ENCODE measurements around the gene CARMIL1. TPM values are rescaled to one million over a fixed set of nuclear protein-coding genes. Genes with fewer than 3 reads are reported as not detected.

Gene CARMIL1
- total RNA-seq, 1 experiment from 2014 or later, result 25.2 TPM

DNA sequence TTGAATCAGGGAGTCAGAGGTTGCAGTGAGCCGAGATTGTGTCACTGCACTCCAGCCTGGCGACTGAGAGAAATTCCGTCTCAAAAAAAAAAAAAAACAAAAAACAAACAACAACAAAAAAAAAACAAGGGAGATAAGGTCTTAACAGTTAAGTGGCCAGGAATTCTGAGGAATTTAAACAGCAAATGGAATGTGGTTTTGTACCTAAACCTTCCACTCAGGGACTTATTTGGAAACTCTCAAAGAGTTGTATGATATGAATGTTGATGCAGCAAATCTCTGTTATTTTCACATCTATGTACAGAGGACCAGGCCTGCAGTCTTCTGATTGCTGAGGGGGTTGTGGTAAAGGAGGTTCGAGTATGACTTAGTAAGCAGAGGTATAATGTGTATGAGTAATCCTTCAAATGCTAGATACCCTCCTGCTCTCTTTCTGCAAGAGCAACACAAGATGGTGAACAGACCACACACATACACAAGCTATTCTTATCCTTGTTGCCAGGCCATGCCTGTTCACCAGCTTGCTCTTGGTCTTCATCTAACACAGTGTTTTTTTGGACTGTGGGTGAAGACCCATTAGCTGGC is 197.9 kb downstream of the CARMIL1 start:
- POLR2A ChIA-PET, result interaction anchor here (0.7 to 1.7 kb wide), 2 partner anchors 13 to 23 kb away, joined by 3 to 7 read pairs; no protein-coding TSS in a partner anchor
- DNase-seq (ENCODE audit: unreplicated experiment), result peak; percentile 24
- Mint-ChIP-seq H3K4me3 (ENCODE audit: unreplicated experiment) (no peak overlapping the region), H3K4me1 (ENCODE audit: insufficient read depth, unreplicated experiment) (peaks cover 12% of the 10 kb centered on the region), H3K27ac (ENCODE audit: low read depth, unreplicated experiment) (no peak overlapping the region), H3K36me3 (ENCODE audit: insufficient read depth, unreplicated experiment) (peaks cover 18% of the 10 kb centered on the region), H3K27me3 (ENCODE audit: insufficient read depth, unreplicated experiment) (no peaks in the 10 kb centered on the region), H3K9me3 (ENCODE audit: unreplicated experiment) (no peaks in the 10 kb centered on the region)
- CTCF ChIA-PET, result interaction anchor here (0.6 to 1.8 kb wide), 7 partner anchors 13 to 235 kb away, joined by 3 to 9 read pairs (median 4); no protein-coding TSS in a partner anchor
- intact Hi-C loops (cut with micrococcal nuclease), result no loop called here
- no TSS peak for BruUV-seq (replicated peaks)
- TF ChIP-seq, protein P1, sequence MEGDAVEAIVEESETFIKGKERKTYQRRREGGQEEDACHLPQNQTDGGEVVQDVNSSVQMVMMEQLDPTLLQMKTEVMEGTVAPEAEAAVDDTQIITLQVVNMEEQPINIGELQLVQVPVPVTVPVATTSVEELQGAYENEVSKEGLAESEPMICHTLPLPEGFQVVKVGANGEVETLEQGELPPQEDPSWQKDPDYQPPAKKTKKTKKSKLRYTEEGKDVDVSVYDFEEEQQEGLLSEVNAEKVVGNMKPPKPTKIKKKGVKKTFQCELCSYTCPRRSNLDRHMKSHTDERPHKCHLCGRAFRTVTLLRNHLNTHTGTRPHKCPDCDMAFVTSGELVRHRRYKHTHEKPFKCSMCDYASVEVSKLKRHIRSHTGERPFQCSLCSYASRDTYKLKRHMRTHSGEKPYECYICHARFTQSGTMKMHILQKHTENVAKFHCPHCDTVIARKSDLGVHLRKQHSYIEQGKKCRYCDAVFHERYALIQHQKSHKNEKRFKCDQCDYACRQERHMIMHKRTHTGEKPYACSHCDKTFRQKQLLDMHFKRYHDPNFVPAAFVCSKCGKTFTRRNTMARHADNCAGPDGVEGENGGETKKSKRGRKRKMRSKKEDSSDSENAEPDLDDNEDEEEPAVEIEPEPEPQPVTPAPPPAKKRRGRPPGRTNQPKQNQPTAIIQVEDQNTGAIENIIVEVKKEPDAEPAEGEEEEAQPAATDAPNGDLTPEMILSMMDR (IDR thresholded peaks at IDR 0.05; ENCODE audit: unreplicated experiment), result no peak

DNA sequence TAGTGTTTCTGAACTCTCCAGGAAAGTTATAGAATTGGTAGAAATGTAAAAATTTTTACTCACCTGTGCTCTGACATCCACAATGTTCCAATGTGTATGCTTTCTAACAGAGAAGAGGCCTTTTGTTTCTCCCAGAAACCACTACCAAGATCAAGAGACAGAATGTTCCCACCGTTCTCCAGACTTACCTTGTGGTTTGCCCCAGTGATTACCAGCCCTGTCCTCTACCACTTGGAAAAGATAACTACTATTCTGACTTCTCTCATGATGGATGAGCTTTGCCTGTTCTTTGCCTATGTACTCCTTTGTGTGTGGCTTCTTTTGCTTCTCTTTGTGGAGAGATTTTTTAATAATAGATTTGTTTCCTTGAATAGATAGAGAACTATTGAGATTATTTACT is 199.8 kb downstream of the CARMIL1 start:
- CTCF ChIA-PET, result interaction anchor here (0.6 kb wide), 1 partner anchor 116 kb away, joined by 3 read pairs; no protein-coding TSS in a partner anchor
- no peak overlapping the region for H3K4me3 Mint-ChIP-seq (ENCODE audit: unreplicated experiment)
- H3K36me3 Mint-ChIP-seq (ENCODE audit: insufficient read depth, unreplicated experiment), result peaks cover 8% of the 10 kb centered on the region
- no TSS peak for BruUV-seq (replicated peaks)
- no peaks in the 10 kb centered on the region for H3K27me3 Mint-ChIP-seq (ENCODE audit: insufficient read depth, unreplicated experiment)
- H3K9me3 Mint-ChIP-seq (ENCODE audit: unreplicated experiment), result no peaks in the 10 kb centered on the region
- no peak overlapping the region for H3K27ac Mint-ChIP-seq (ENCODE audit: low read depth, unreplicated experiment)
- POLR2A ChIA-PET, result no interaction called here
- peaks cover 12% of the 10 kb centered on the region for H3K4me1 Mint-ChIP-seq (ENCODE audit: insufficient read depth, unreplicated experiment)
- no peak for DNase-seq (ENCODE audit: unreplicated experiment)
- TF ChIP-seq, protein P1 (IDR thresholded peaks at IDR 0.05; ENCODE audit: unreplicated experiment), result no peak
- intact Hi-C loops (cut with micrococcal nuclease), result no loop called here

GRCh38 chr6:25481267-25481666 is 202.1 kb downstream of the CARMIL1 start:
- H3K27ac Mint-ChIP-seq (ENCODE audit: low read depth, unreplicated experiment), result no peak overlapping the region
- POLR2A ChIA-PET, result interaction anchor here (1.0 kb wide), 1 partner anchor 123 kb away, joined by 4 read pairs; no protein-coding TSS in a partner anchor
- no TSS peak for BruUV-seq (replicated peaks)

DNA sequence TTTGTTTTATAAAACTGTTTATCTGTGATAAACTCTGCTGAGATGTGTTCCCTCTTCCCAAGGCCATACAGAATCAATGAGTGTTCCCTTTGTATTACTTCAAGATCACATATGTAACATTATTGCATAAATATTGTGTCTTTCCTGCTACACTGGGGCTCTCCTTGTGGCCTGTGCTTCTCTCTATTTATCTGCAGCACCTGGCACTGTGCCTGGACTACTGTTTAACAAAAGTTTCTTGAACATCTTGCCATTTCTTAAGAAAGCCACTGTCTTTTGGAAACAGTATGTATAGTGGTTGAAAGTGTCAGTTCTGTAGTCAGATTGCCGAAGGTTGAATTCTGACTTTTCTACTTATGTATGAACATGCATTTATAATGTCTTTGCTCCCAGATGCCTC is 203.8 kb downstream of the CARMIL1 start:
- Mint-ChIP-seq H3K9me3 (ENCODE audit: unreplicated experiment) (no peaks in the 10 kb centered on the region), H3K27ac (ENCODE audit: low read depth, unreplicated experiment) (no peak overlapping the region), H3K4me3 (ENCODE audit: unreplicated experiment) (no peak overlapping the region), H3K27me3 (ENCODE audit: insufficient read depth, unreplicated experiment) (no peaks in the 10 kb centered on the region), H3K36me3 (ENCODE audit: insufficient read depth, unreplicated experiment) (peaks cover 25% of the 10 kb centered on the region), H3K4me1 (ENCODE audit: insufficient read depth, unreplicated experiment) (no peaks in the 10 kb centered on the region)
- ChIA-PET POLR2A (no interaction called here), CTCF (interaction anchor here (1.3 kb wide), 1 partner anchor 217 kb away, joined by 4 read pairs; no protein-coding TSS in a partner anchor)
- intact Hi-C loops (cut with micrococcal nuclease), result no loop called here
- BruUV-seq (replicated peaks), result no TSS peak
- TF ChIP-seq, protein P1 (IDR thresholded peaks at IDR 0.05; ENCODE audit: unreplicated experiment), result no peak
- no peak for DNase-seq (ENCODE audit: unreplicated experiment)

More at GRCh38 chr6:25481267-25481666, 202.1 kb downstream of the CARMIL1 start:
- Mint-ChIP-seq H3K9me3 (ENCODE audit: unreplicated experiment) (no peaks in the 10 kb centered on the region), H3K4me1 (ENCODE audit: insufficient read depth, unreplicated experiment) (peaks cover 3% of the 10 kb centered on the region), H3K36me3 (ENCODE audit: insufficient read depth, unreplicated experiment) (peaks cover 16% of the 10 kb centered on the region), H3K27me3 (ENCODE audit: insufficient read depth, unreplicated experiment) (no peaks in the 10 kb centered on the region), H3K4me3 (ENCODE audit: unreplicated experiment) (no peak overlapping the region)
- TF ChIP-seq, protein P1 (IDR thresholded peaks at IDR 0.05; ENCODE audit: unreplicated experiment), result no peak
- intact Hi-C loops (cut with micrococcal nuclease), result no loop called here
- no peak for DNase-seq (ENCODE audit: unreplicated experiment)
- CTCF ChIA-PET, result interaction anchor here (0.7 to 2.5 kb wide), 2 partner anchors 9 to 177 kb away, joined by 3 to 13 read pairs; no protein-coding TSS in a partner anchor
